Ectodermal cell (in vitro differentiated cells): ENCODE data around the gene MAN1C1.

Experiments
- H3K27ac ChIP-seq: 2 replicates; pipeline ENCODE4 v1.7.0; 2013; ENCODE audit warnings: mild to moderate bottlenecking, low read depth, low read length; ENCODE audit not compliant: insufficient read depth, poor library complexity, severe bottlenecking
- H3K27me3 ChIP-seq: 2 replicates; pipeline ENCODE4 v1.7.0; 2013; ENCODE audit warnings: mild to moderate bottlenecking, low read length; ENCODE audit not compliant: insufficient read depth, control insufficient read depth, poor library complexity, severe bottlenecking
- H3K36me3 ChIP-seq: one replicate; pipeline ENCODE4 v1.7.0; 2013; ENCODE audit warnings: low read length; ENCODE audit not compliant: control insufficient read depth, insufficient read depth
- H3K4me1 ChIP-seq: one replicate; pipeline ENCODE4 v1.7.0; 2013; ENCODE audit warnings: low read length; ENCODE audit not compliant: control insufficient read depth, insufficient read depth
- H3K4me3 ChIP-seq: 2 replicates; pipeline ENCODE4 v1.7.0; 2013; ENCODE audit warnings: low read depth, low read length, control low read depth; ENCODE audit not compliant: insufficient read depth
- H3K9me3 ChIP-seq: 2 replicates; pipeline ENCODE4 v1.7.0; 2013; ENCODE audit warnings: mild to moderate bottlenecking, low read length, moderate library complexity; ENCODE audit not compliant: control insufficient read depth
- whole genome bisulfite sequencing, 2 experiments: methylation state at CpG; one replicate each; pipeline ENCODE4 v1.1.7; 2013; ENCODE audit warnings: missing lambda C conversion rate in 2 of 2; 5-methylcytosine and 5-hydroxymethylcytosine counted together

MAN1C1 gene

DNA sequence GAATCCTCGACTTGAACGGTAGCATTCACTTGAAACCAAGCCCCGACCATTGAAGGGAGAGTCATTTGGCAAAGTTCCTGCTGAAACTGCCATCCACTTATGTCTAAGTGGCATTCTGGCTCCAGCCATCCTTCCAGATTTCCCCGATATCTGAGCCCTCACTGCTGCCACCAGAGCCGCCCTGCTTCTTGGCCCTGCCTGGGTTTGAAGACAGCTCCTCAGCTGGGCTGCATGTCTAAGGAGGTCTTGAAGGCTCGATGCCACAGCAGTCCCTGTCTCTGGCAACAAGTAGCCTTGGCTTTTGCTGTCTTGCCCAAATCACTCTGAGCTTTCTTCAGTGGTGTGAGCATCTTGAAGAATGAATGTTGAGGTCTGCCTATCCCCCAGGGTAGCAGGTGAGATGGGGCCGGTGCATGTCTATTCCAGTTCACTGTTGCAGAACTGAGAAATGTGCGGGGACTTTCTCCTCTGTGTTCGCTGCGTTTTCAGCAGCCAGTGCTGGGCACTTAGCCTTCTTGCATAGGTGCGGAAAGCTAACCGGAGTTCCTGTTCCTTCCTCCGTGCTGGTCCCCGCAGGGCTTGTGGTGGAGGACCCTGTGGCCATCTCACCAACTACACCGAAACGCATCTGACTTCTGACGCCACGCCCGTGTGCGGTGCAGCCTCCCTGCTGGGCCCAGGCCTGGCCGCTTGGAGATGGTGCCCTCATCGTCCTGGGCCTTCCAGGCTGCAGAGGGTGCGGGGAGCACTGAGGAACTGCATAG, 29.2 kb downstream of the MAN1C1 start:
- Histone ChIP-seq H3K27me3 (no peaks in the 10 kb centered on the region), H3K4me1 (peaks cover 9% of the 10 kb centered on the region), H3K36me3 (no peaks in the 10 kb centered on the region), H3K27ac (no peak overlapping the region), H3K4me3 (no peak overlapping the region), H3K9me3 (no peaks in the 10 kb centered on the region)
- WGBS, 2 experiments, result 95 to 96% methylated on average over 23 of the region's 23 CpGs

DNA sequence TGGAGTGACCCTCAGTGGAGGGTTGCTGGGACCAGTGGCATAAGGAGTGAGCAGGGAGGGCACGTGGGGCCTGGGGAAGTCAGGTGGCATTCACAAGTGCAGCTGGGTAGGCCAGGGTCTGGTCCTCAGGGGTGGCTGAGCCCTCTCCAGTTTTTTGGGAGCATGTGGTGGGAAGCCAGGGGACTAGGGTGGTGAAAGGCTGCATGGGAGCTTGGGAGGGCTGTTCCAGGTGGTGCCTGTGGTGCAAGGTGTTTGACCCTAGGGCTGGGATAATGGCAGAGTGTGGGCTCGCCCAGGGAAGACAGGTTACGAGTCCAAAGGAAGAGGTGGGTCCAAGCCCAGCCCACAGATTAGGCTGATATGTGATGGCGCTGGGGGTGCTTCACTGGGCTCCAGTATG, 30.5 kb downstream of the MAN1C1 start:
- 94 to 95% methylated on average over 4 of the region's 4 CpGs for WGBS, 2 experiments
- Histone ChIP-seq H3K4me3 (no peak overlapping the region), H3K27me3 (no peaks in the 10 kb centered on the region)

DNA sequence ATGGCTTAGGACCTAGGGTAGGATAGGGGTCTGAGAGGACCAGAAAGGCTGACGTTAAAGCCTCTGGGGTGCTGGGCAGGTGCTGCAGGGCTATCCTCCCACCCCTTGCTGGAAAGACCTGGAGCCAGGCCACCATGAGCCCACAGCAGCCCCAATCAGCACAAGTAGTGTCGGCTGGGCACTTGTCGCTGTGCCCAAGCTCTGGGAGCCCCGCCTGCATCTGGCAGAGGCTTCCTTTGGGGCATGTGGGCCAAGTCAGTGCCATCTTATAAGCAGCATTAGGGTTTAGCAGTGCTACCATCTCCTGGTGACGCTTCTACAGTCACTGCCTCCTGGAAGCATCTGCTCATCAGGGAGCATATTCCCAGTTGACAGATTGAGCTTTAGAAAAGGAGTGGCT, 31.3 kb downstream of the MAN1C1 start:
- Histone ChIP-seq H3K36me3 (no peaks in the 10 kb centered on the region), H3K27ac (no peak overlapping the region), H3K27me3 (no peaks in the 10 kb centered on the region), H3K9me3 (no peaks in the 10 kb centered on the region), H3K4me1 (peaks cover 9% of the 10 kb centered on the region), H3K4me3 (no peak overlapping the region)
- WGBS, 2 experiments, result 93 to 94% methylated on average over 5 of the region's 5 CpGs

More for the DNA sequence above, 30.5 kb downstream of the MAN1C1 start:
- no peaks in the 10 kb centered on the region for H3K36me3 ChIP-seq
- H3K9me3 ChIP-seq, result no peaks in the 10 kb centered on the region
- H3K27ac ChIP-seq, result no peak overlapping the region
- peaks cover 9% of the 10 kb centered on the region for H3K4me1 ChIP-seq

DNA sequence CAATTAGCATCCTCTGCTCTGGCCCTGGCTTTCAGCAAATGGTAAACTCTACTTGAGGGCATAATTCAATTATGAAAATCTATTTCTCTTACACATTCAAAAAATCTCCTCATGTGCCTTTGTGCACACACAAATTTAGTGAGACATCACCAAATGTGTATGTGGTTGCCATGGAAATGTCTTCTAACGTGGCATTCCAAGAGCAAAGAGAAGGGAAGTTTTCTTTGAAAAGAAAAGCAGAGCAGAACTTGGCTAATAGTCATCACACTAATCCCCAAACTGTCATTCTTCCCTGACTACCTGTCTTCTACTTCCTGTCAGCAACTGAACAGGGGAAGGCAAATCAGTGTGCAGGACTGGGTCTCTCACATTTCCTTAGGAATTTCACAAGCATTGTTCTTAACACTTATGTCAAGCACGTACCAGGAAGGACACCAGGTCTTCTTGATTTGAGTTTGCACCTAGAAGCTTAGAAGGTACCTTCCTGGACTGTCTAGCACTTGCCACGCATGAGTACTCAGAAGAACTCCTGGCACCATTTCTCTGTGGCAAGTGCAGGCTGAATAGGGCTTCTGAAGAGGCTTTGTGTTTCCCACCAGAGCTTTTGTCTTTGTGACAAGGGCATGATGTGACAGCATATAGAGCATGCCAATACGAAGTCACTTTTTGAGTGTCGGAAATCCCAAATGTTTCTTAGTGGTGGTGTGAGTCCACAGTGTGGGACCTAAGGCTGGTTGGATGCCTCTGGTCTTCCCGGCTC, 32.3 kb downstream of the MAN1C1 start:
- no peak overlapping the region for H3K27ac ChIP-seq
- no peaks in the 10 kb centered on the region for H3K27me3 ChIP-seq
- H3K4me1 ChIP-seq, result peaks cover 9% of the 10 kb centered on the region
- H3K9me3 ChIP-seq, result no peaks in the 10 kb centered on the region
- H3K36me3 ChIP-seq, result no peaks in the 10 kb centered on the region
- no peak overlapping the region for H3K4me3 ChIP-seq
- 91% methylated on average over 6 of the region's 6 CpGs for WGBS, 2 experiments

DNA sequence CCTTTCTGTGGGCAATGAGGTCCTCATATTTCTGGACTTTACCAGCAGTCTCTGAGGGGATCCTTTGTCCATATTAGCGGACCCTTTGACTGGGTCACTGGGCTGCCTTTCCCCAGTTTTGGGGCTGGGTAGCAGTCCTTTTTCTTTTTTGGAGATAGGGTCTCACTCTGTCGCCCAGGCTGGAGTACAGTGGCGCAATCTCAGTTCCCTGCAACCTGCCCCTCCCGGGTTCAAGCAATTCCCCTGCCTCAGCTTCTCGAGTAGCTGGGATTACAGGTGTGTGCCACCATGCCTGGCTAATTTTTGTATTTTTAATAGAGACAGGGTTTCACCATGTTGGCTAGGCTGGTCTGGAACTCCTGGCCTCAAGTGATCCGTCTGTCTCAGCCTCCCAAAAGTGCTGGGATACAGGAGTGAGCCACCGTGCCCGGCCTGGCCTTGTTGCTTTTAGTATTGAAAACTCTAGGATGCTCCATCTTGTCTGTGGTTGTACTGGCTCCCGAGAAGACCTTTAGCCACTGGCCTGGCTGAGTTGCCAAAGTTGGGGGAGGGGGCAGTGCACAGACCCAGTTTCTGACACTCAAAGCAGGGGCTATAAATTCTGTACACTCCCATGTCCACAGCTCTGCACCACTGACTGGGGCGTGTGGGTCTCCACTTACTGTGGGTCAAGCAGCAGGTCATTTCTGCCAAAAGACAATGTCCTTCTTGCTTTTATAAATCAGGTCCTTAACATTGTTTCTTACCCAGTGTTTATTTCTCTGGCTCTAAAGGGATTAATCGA, 33.1 kb downstream of the MAN1C1 start:
- Histone ChIP-seq H3K4me1 (peaks cover 9% of the 10 kb centered on the region), H3K4me3 (no peak overlapping the region), H3K27ac (no peak overlapping the region), H3K27me3 (no peaks in the 10 kb centered on the region), H3K9me3 (no peaks in the 10 kb centered on the region), H3K36me3 (no peaks in the 10 kb centered on the region)
- 89 to 91% methylated on average over 11 of the region's 11 CpGs for WGBS, 2 experiments

DNA sequence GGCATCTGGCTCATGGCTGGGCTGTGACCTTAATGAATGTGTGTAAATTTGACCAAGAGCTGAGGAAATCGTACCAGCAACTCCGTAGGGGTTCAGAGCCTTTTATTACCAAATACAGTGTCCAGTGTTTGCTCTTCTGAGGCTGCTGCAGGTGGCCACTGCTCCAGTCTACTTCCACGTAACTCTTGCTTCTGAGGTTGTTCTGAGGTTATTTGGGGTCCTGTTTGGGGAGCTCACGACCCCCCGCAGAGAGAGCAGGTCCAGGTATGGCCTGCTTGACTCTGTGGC, 33.6 kb downstream of the MAN1C1 start:
- 87 to 89% methylated on average over 5 of the region's 5 CpGs for WGBS, 2 experiments
- no peaks in the 10 kb centered on the region for H3K27me3 ChIP-seq
- H3K4me3 ChIP-seq, result no peak overlapping the region
- H3K36me3 ChIP-seq, result no peaks in the 10 kb centered on the region
- peaks cover 9% of the 10 kb centered on the region for H3K4me1 ChIP-seq
- H3K27ac ChIP-seq, result no peak overlapping the region
- no peaks in the 10 kb centered on the region for H3K9me3 ChIP-seq

DNA sequence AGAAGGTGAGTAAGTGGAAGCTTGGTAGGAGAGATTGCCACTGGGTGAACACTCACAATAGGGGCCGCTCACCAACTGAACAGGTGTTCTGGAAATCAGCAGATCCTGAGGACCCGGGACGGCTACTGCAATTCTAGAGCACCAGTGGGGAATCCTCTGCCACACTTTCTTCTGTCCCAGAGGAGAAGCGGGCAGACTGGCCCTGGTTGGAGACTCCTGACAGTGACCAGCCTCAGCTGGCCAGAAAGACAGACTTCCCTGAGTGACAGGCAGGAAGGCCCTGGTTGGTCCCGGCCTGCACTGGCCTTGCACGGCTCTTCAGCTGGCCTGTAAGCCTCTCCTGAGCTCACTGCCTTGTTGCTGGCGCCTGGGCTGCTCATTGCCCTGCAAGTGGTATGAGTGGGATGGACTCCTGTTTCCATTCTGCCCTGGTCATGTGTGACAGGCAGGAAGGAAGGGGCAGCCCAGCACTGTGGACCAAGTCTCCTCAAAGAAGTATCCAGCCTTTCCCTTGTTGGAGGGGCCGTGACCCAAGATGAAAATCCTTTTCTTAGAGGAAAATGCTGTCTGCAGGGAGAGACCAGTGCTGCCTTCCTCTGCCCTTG, 34.5 kb downstream of the MAN1C1 start:
- H3K36me3 ChIP-seq, result no peaks in the 10 kb centered on the region
- 91 to 92% methylated on average over 8 of the region's 8 CpGs for WGBS, 2 experiments
- H3K27me3 ChIP-seq, result no peaks in the 10 kb centered on the region

DNA sequence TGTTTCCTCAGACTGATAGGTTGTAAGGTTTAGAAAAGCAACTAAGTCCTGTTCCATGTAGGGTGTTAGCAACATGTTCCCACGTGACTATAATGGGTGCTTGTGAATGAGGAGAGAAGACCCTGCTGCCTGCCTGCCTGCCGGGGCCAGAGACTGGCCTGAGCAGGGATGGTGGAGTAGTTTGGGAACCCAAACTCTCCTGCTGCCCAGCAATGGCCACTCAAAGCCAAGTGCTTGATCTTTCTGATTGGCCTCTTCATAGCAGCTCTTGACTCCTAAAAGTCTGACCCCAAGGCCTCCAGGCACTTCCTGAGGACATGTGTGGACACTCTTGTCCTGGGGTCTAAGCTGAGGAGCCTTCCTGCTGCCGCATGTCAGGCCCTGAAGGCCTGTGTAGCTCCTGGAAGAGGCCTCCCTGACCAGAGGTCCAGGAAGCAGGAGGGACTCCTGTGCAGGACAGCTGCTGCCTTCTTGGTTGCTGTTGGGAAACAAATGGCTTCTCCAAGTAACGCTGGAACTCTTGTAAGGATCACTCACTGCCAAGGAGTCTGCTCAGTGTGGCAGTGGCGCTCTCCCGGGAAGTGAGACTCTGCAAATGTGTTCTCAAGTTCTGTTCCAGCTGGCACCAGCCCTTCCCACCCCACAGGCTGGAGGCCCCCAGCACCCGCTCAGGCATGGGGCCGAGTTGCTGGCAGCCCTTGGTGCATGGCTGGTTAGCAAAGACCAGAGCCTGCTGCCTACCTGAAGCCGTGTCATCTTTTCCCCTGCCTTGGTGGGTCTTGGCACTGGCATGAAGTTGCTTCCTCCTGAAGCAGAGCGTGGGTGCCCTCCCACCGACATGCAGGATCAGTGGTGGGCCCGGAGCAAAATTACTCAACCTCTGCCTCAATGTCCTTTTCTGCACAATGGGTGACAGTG, 35.5 kb downstream of the MAN1C1 start:
- WGBS, 2 experiments, result 93 to 95% methylated on average over 12 of the region's 12 CpGs
- H3K4me3 ChIP-seq, result no peak overlapping the region

More for the DNA sequence above, 34.5 kb downstream of the MAN1C1 start:
- H3K4me1 ChIP-seq, result peaks cover 9% of the 10 kb centered on the region
- H3K27ac ChIP-seq, result no peak overlapping the region
- H3K4me3 ChIP-seq, result no peak overlapping the region
- H3K9me3 ChIP-seq, result no peaks in the 10 kb centered on the region

DNA sequence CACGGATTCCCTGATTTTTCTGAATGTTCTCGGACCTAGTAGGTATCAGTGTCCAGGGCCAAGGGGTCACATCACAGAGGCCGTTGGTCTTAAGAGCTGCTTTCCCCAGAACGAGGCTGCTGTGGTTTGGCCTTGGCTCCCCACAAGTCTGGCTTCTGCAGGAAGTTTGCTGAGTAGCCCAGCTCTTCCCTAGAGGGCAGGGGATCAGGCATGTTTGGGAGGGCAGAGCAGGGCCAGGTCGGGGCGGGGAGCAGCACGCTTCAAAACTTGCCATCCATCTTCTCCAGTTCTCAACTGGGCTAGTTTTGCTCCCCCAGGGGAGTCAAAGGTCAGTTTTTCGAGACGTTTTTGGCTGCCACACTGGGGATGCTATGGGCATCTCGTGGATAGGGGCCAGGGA, 37.0 kb downstream of the MAN1C1 start:
- no peaks in the 10 kb centered on the region for H3K36me3 ChIP-seq
- WGBS, 2 experiments, result 85 to 90% methylated on average over 10 of the region's 10 CpGs
- H3K4me3 ChIP-seq, result no peak overlapping the region
- no peaks in the 10 kb centered on the region for H3K27me3 ChIP-seq
- no peak overlapping the region for H3K27ac ChIP-seq
- no peaks in the 10 kb centered on the region for H3K9me3 ChIP-seq
- peaks cover 5% of the 10 kb centered on the region for H3K4me1 ChIP-seq

More for the DNA sequence above, 35.5 kb downstream of the MAN1C1 start:
- no peak overlapping the region for H3K27ac ChIP-seq
- no peaks in the 10 kb centered on the region for H3K27me3 ChIP-seq
- no peaks in the 10 kb centered on the region for H3K36me3 ChIP-seq
- H3K4me1 ChIP-seq, result peaks cover 9% of the 10 kb centered on the region
- no peaks in the 10 kb centered on the region for H3K9me3 ChIP-seq
